ENCODE data around the gene NDUFB4.

Gene NDUFB4

GRCh38 chr3:120599211-120599610, 3.1 kb downstream of the NDUFB4 start:
- no peak for DNase-seq (ENCODE audit: low spot score)
- TF ChIP-seq CTCF (conservative IDR thresholded peaks at IDR 0.05; ENCODE audit: low read depth): no peak
- no peak overlapping the region for H3K27ac ChIP-seq
- ChIA-PET POLR2A (ENCODE audit: low non-redundant PET) (no interaction called here), CTCF (no interaction called here)

GRCh38 chr3:120601554-120601953, 5.4 kb downstream of the NDUFB4 start:
- ChIA-PET POLR2A (ENCODE audit: low non-redundant PET) (no interaction called here), CTCF (no interaction called here)
- no peak for TF ChIP-seq CTCF (conservative IDR thresholded peaks at IDR 0.05; ENCODE audit: low read depth)
- no peak for DNase-seq (ENCODE audit: low spot score)
- H3K27ac ChIP-seq: no peak overlapping the region

GRCh38 chr3:120602682-120603081, 6.5 kb downstream of the NDUFB4 start:
- ChIA-PET CTCF (no interaction called here), POLR2A (ENCODE audit: low non-redundant PET) (no interaction called here)
- TF ChIP-seq CTCF (conservative IDR thresholded peaks at IDR 0.05; ENCODE audit: low read depth): no peak
- DNase-seq (ENCODE audit: low spot score): no peak
- H3K27ac ChIP-seq: no peak overlapping the region

- ChIA-PET POLR2A (ENCODE audit: low non-redundant PET) (no interaction called here), CTCF (interaction anchor here (0.9 kb wide), 1 partner anchor 46 kb away, joined by 5 read pairs; no protein-coding TSS in a partner anchor)
- H3K27ac ChIP-seq: no peak overlapping the region
- DNase-seq (ENCODE audit: low spot score): no peak
- no peak for TF ChIP-seq CTCF (conservative IDR thresholded peaks at IDR 0.05; ENCODE audit: low read depth)
These were observed 8.2 kb downstream of the NDUFB4 start for GRCh38 chr3:120604382-120604781.

- H3K27ac ChIP-seq: no peak overlapping the region
- ChIA-PET POLR2A (ENCODE audit: low non-redundant PET) (no interaction called here), CTCF (interaction anchor here (0.9 kb wide), 1 partner anchor 46 kb away, joined by 5 read pairs; no protein-coding TSS in a partner anchor)
- DNase-seq (ENCODE audit: low spot score): no peak
- TF ChIP-seq CTCF (conservative IDR thresholded peaks at IDR 0.05; ENCODE audit: low read depth): no peak
These were observed 8.6 kb downstream of the NDUFB4 start for GRCh38 chr3:120604784-120605183.

GRCh38 chr3:120608506-120608905, 12.4 kb downstream of the NDUFB4 start:
- TF ChIP-seq CTCF (conservative IDR thresholded peaks at IDR 0.05; ENCODE audit: low read depth): no peak
- POLR2A ChIA-PET (ENCODE audit: low non-redundant PET): no interaction called here
- CTCF ChIA-PET: no interaction called here

GRCh38 chr3:120614765-120615164, 18.6 kb downstream of the NDUFB4 start:
- TF ChIP-seq CTCF (conservative IDR thresholded peaks at IDR 0.05; ENCODE audit: low read depth): no peak
- POLR2A ChIA-PET (ENCODE audit: low non-redundant PET): no interaction called here
- DNase-seq (ENCODE audit: low spot score): no peak
- CTCF ChIA-PET: no interaction called here
- no peak overlapping the region for H3K27ac ChIP-seq

More at GRCh38 chr3:120608506-120608905, 12.4 kb downstream of the NDUFB4 start:
- H3K27ac ChIP-seq: no peak overlapping the region
- DNase-seq (ENCODE audit: low spot score): no peak

Data from RWPE1 (cell line).